ENCODE measurements around the gene TOP3B.

GRCh38 chr22:21968452-21969129 is 14.0 kb downstream of the TOP3B start:
- TF ChIP-seq CTCF (IDR thresholded peaks at IDR 0.05) (no peak), POLR2A (IDR thresholded peaks at IDR 0.05) (no peak)
